Stimulated activated CD8-positive, alpha-beta memory T cell treated with anti-CD3 and anti-CD28 coated beads, Interleukin-12 subunit alpha, Interleukin-12 subunit beta, amount 100 ng/mL, for 4 hours (primary cell): ENCODE measurements around the gene NIM1K.
"Not testable (repeated sequence)": the region's sequence is repeated elsewhere in the genome, so short reads cannot be mapped to it uniquely, and the experiment has no call there.

Experiments used
- DNase-seq: peaks from one replicate; pipeline ENCODE4 v3.0.0-alpha.2; 2020; ENCODE audit warnings: low read depth

The NIM1K gene

GRCh38 chr5:43314724-43315123 lies 122.7 kb downstream of the NIM1K start:
- DNase-seq: no peak

GRCh38 chr5:43315263-43315662 lies 123.2 kb downstream of the NIM1K start:
- no peak for DNase-seq

GRCh38 chr5:43315682-43316081 lies 123.7 kb downstream of the NIM1K start:
- no peak for DNase-seq

GRCh38 chr5:43316421-43316820 lies 124.4 kb downstream of the NIM1K start:
- no peak for DNase-seq

GRCh38 chr5:43320846-43321245 lies 128.8 kb downstream of the NIM1K start:
- no peak for DNase-seq

- DNase-seq: not testable (repeated sequence)
Measured at GRCh38 chr5:43323488-43323887, 131.5 kb downstream of the NIM1K start.

GRCh38 chr5:43325624-43326023 lies 133.6 kb downstream of the NIM1K start:
- DNase-seq: not testable (repeated sequence)
